Measurements from ENCODE around the gene DIPK1C.

DNA sequence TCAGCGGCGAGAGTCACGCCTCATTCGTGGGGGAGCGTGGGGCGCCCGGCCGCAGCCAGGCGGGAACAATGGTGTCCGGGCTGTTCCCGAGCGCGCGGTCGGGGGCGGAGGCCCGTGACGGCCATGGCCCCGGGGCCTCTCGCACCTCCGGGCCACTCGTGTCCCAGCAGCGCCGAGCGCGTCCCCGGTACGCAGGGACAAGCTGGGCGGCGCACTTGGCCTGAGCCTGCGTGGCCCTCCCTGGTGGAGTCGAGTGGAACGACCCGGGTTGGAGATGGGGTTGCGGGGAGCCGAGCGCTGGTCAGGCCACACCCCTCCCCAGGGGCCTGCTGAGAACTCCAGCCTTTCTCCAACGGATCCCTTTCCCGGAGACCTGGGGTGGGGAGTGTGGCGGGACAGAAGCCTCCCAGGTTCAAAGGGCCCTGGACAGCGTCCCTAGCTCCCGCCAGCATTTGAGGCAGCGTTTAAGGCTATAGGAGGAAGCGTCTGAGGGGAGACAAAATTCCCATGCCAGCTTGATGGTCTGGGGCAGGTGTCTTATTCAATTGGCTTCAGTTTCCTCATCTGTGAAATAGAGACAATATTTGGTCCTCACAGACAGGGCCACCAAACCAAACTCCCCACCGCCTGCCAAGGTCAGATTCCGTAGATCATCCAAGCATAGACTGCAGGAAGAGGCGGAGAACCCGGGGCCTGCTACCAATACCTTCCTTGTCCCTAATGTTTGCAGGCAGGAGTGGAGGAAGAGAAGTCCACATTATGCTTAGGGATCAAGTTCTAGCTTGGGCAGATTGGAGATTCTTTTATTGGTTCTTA is 39.6 kb upstream of the DIPK1C start:
- no peak for TF ChIP-seq CTCF (conservative IDR thresholded peaks at IDR 0.05 in 1 of 2, IDR thresholded peaks at IDR 0.05 in 1 of 2; ENCODE audit: low read depth in 1 of 2, low read length in 2 of 2)
- TF ChIP-seq EZH2 (IDR thresholded peaks at IDR 0.05; ENCODE audit: low read length, missing control alignments), result no peak

All from fibroblast of lung (primary cell).